ENCODE results near the gene TMEM259. TPM values are rescaled to one million over a fixed set of nuclear protein-coding genes. Genes with fewer than 3 reads are reported as not detected.

Gene TMEM259
- total and polyA plus RNA-seq, 5 donors, result 127 to 164 (median 145) TPM

- no peaks in the 10 kb centered on the region for H3K9me3 ChIP-seq (ENCODE audit: control insufficient read depth, low read length)
- H3K4me1 ChIP-seq (ENCODE audit: control insufficient read depth, insufficient read depth, low read length), result no peaks in the 10 kb centered on the region
- WGBS, result 94% methylated on average over 73 of the region's 73 CpGs
- no peak overlapping the region for H3K27ac ChIP-seq (ENCODE audit: low read length)
- DNase-seq, result peak in 1 of 3 donors; percentile 61
- intact Hi-C loops (cut with DNase I), result no loop called here
- no peaks in the 10 kb centered on the region for H3K27me3 ChIP-seq (ENCODE audit: control insufficient read depth, insufficient read depth)
- H3K4me3 ChIP-seq (ENCODE audit: low read length), result no peak overlapping the region
- ATAC-seq, result no peak
These were observed 13.3 kb downstream of the TMEM259 start for GRCh38 chr19:1007399-1008251.

GRCh38 chr19:1006711-1007398 lies 14.1 kb downstream of the TMEM259 start:
- ATAC-seq (no peak), DNase-seq (peak in 1 of 3 donors; percentile 60)
- WGBS, result 84% methylated on average over 27 of the region's 27 CpGs
- Histone ChIP-seq H3K27ac (ENCODE audit: low read length) (no peak overlapping the region), H3K27me3 (ENCODE audit: control insufficient read depth, insufficient read depth) (no peaks in the 10 kb centered on the region), H3K9me3 (ENCODE audit: control insufficient read depth, low read length) (no peaks in the 10 kb centered on the region), H3K4me1 (ENCODE audit: control insufficient read depth, insufficient read depth, low read length) (no peaks in the 10 kb centered on the region), H3K4me3 (ENCODE audit: low read length) (no peak overlapping the region)
- intact Hi-C loops (cut with DNase I), result no loop called here

GRCh38 chr19:1004803-1005664 lies 15.9 kb downstream of the TMEM259 start:
- DNase-seq, result peak in 1 of 3 donors; percentile 64
- 89% methylated on average over 70 of the region's 70 CpGs for WGBS

GRCh38 chr19:1004204-1004802 lies 16.6 kb downstream of the TMEM259 start:
- Histone ChIP-seq H3K4me3 (ENCODE audit: low read length) (no peak overlapping the region), H3K27me3 (ENCODE audit: control insufficient read depth, insufficient read depth) (no peaks in the 10 kb centered on the region), H3K9me3 (ENCODE audit: control insufficient read depth, low read length) (no peaks in the 10 kb centered on the region), H3K4me1 (ENCODE audit: control insufficient read depth, insufficient read depth, low read length) (no peaks in the 10 kb centered on the region), H3K27ac (ENCODE audit: low read length) (no peak overlapping the region)
- intact Hi-C loops (cut with DNase I), result no loop called here
- ATAC-seq (no peak), DNase-seq (peak in 1 of 3 donors; percentile 54)
- 73% methylated on average over 32 of the region's 32 CpGs for WGBS

More at GRCh38 chr19:1004803-1005664, 15.9 kb downstream of the TMEM259 start:
- Histone ChIP-seq H3K4me3 (ENCODE audit: low read length) (no peak overlapping the region), H3K9me3 (ENCODE audit: control insufficient read depth, low read length) (no peaks in the 10 kb centered on the region), H3K27ac (ENCODE audit: low read length) (no peak overlapping the region), H3K4me1 (ENCODE audit: control insufficient read depth, insufficient read depth, low read length) (no peaks in the 10 kb centered on the region), H3K27me3 (ENCODE audit: control insufficient read depth, insufficient read depth) (no peaks in the 10 kb centered on the region)
- no peak for ATAC-seq
- intact Hi-C loops (cut with DNase I), result no loop called here

- intact Hi-C loops (cut with DNase I), result no loop called here
- peak in 1 of 3 donors; percentile 65 for DNase-seq
- 84% methylated on average over 37 of the region's 37 CpGs for WGBS
- H3K4me1 ChIP-seq (ENCODE audit: control insufficient read depth, insufficient read depth, low read length), result no peaks in the 10 kb centered on the region
- no peak for ATAC-seq
- no peaks in the 10 kb centered on the region for H3K9me3 ChIP-seq (ENCODE audit: control insufficient read depth, low read length)
- H3K27ac ChIP-seq (ENCODE audit: low read length), result no peak overlapping the region
- H3K4me3 ChIP-seq (ENCODE audit: low read length), result no peak overlapping the region
- no peaks in the 10 kb centered on the region for H3K27me3 ChIP-seq (ENCODE audit: control insufficient read depth, insufficient read depth)
These were observed 17.6 kb downstream of the TMEM259 start for GRCh38 chr19:1003283-1003682.

- ATAC-seq, result no peak
- intact Hi-C loops (cut with DNase I), result no loop called here
- Histone ChIP-seq H3K9me3 (ENCODE audit: control insufficient read depth, low read length) (no peaks in the 10 kb centered on the region), H3K27me3 (ENCODE audit: control insufficient read depth, insufficient read depth) (no peaks in the 10 kb centered on the region), H3K4me1 (ENCODE audit: control insufficient read depth, insufficient read depth, low read length) (no peaks in the 10 kb centered on the region), H3K4me3 (ENCODE audit: low read length) (no peak overlapping the region), H3K27ac (ENCODE audit: low read length) (no peak overlapping the region)
- WGBS, result 81% methylated on average over 4 of the region's 4 CpGs
- no peak for DNase-seq
These were observed 18.3 kb downstream of the TMEM259 start for GRCh38 chr19:1002600-1002999.

GRCh38 chr19:1001538-1002166 lies 19.3 kb downstream of the TMEM259 start:
- Histone ChIP-seq H3K27me3 (ENCODE audit: control insufficient read depth, insufficient read depth) (no peaks in the 10 kb centered on the region), H3K4me3 (ENCODE audit: low read length) (no peak overlapping the region), H3K9me3 (ENCODE audit: control insufficient read depth, low read length) (no peaks in the 10 kb centered on the region), H3K27ac (ENCODE audit: low read length) (no peak overlapping the region), H3K4me1 (ENCODE audit: control insufficient read depth, insufficient read depth, low read length) (no peaks in the 10 kb centered on the region)
- 10% methylated on average over 20 of the region's 20 CpGs for WGBS
- intact Hi-C loops (cut with DNase I), result no loop called here
- DNase-seq, result peak; percentile 56 to 83 (median 82)
- ATAC-seq, result peak; percentile 48 to 66

GRCh38 chr19:1000591-1001537 lies 20.1 kb downstream of the TMEM259 start:
- H3K4me1 ChIP-seq (ENCODE audit: control insufficient read depth, insufficient read depth, low read length), result no peaks in the 10 kb centered on the region
- ATAC-seq (no peak), DNase-seq (peak in 2 of 3 donors; percentile 51 to 53)
- H3K27ac ChIP-seq (ENCODE audit: low read length), result no peak overlapping the region
- intact Hi-C loops (cut with DNase I), result no loop called here
- no peaks in the 10 kb centered on the region for H3K27me3 ChIP-seq (ENCODE audit: control insufficient read depth, insufficient read depth)
- 4% methylated on average over 73 of the region's 73 CpGs for WGBS
- H3K9me3 ChIP-seq (ENCODE audit: control insufficient read depth, low read length), result no peaks in the 10 kb centered on the region
- peak overlapping the region; percentile 11 for H3K4me3 ChIP-seq (ENCODE audit: low read length)

- peak within 1 kb of the TSS; percentile 11 for H3K4me3 ChIP-seq (ENCODE audit: low read length)
- ATAC-seq (peak in 1 of 2 donors; percentile 4), DNase-seq (peak in 2 of 3 donors; percentile 80 to 81)
- intact Hi-C loops (cut with DNase I), result no loop called here
- no peaks in the 10 kb centered on the region for H3K9me3 ChIP-seq (ENCODE audit: control insufficient read depth, low read length)
- WGBS, result 2% methylated on average over 43 of the region's 43 CpGs
- no peaks in the 10 kb centered on the region for H3K4me1 ChIP-seq (ENCODE audit: control insufficient read depth, insufficient read depth, low read length)
- no peak within 1 kb of the TSS for H3K27ac ChIP-seq (ENCODE audit: low read length)
- no peaks in the 10 kb centered on the region for H3K27me3 ChIP-seq (ENCODE audit: control insufficient read depth, insufficient read depth)
These were observed 20.8 kb downstream of the TMEM259 start, which contains the start of gene GRIN3B for GRCh38 chr19:1000095-1000494. GRIN3B (plus strand) TSS chr19:1000419; CDS start chr19:1000438, 19 bp downstream.

Measured in right cardiac atrium (tissue), 5 donors.